A549 treated with Hydrocortisone at 1 μM for 4 hours (cell line): ENCODE measurements around the gene AMELY. TPM values are rescaled to one million over a fixed set of nuclear protein-coding genes. Genes with fewer than 3 reads are reported as not detected.

ENCODE experiments used
- total RNA-seq: library from RNA; stranded (reverse); fragments of 200-300 nt; extraction: Qiagen RNA extraction; gene quantifications from 5 replicates; pipeline ENCODE4 v1.2.3, GENCODE V29; 2022

AMELY gene, protein sequence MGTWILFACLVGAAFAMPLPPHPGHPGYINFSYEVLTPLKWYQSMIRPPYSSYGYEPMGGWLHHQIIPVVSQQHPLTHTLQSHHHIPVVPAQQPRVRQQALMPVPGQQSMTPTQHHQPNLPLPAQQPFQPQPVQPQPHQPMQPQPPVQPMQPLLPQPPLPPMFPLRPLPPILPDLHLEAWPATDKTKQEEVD
- not detected in 5 replicates for total RNA-seq

DNA sequence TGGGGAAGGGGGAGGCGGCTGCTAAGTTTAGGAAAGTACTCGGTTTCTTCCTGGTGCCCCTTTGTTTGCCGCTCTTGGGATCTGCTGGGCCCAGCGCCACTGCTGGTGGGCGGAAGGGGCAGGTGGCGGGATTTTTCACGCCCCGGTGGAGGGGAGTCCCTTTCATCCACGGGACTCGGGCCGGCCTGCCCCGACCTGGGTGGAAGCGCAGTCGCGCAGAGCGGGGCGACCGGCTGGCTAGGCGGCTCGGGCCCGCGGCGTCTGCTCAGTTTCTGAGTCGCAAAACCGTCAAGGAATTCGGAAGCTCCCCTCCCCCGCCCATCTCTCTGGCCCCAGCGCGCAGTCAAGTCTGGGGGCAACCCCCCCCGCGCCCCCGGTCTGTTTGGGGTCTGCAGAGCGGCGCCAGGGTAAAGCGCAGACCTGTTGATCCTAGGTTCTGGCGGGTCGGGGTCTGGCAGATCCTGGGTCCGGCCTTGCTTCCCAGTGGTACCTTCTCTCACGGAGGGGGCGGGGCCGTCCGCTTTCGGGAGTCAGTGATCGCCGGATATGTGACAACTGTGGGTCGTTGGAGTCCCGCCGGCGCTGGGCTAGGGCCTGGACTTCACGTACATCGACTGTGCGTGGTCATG lies at the start of gene AMELY:
AMELY (minus strand) TSS at position 500 of the 629 bp plus-strand sequence. CDS start 39,144 bp downstream, outside the sequence.

DNA sequence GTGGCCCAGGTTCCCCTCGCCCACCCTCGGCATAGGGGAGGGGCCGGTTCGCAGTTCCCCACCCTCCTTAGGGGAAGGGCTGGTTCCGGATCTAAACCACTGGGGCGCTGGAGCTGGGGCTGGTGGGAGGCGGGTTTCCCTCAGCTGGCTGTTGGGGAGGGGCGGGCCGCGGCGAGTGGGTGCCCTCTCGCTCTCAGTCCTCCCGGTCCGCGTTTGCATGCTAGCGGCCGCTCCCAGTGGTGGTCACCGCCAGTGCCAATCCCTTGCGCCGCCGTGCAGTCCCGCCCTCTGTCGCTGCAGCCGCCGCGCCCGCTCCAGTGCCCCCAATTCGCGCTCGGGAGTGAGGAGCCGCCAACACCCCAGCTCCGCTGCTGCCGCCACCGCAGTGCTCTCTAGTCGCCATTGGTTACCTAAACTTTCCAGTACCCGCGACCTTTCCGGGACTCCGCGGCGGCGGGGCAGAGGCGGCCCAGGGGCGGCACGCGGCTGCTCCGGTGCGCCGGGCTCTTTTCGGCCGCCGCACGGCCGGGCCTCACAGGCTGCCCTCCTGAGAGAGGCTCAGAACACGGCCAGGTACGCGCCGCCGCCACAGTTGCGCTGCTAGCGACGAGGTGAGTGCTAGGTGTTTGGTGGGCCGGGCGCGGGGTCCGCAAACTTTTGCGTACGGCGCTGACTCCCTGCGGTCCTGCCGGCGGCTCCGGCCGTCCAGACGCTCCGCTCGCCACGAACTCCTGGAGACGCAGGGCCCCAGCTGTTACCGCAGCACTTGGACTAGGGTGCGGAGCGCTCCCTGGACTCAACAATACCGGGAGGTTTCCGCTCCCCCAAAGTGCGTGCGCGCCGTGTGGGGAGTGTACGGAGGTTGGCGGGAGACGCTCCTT lies 940 bp downstream of the AMELY start, which contains the start of gene TBL1Y:
TBL1Y (plus strand) TSS at position 326 of the 881 bp plus-strand sequence. CDS start 114,388 bp downstream, outside the sequence.

Other genes starting within 250 kb of the AMELY start
- gene TBL1Y, start 1.1 kb downstream of the AMELY start, total RNA-seq, result not detected in 5 replicates